Measurements from ENCODE around the gene MT1F.

Gene MT1F

DNA sequence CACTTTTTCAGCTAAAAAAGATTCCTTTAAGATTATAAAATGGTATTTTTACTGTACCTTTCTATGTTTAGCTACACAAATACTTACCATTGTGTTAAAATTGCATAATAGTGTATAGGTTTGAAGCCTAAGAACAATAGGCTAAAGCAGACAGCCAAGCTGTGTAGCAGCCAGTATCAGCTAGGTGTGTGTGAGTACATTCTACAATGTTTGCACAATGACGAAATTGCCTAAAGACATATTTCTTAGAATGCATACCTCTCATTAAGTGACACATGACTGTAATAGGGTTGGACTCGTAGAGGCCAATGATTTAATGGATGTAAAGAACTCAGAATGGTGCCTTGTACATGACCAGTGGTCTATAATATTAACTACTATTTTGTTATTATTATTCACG, 7.9 kb upstream of the MT1F start:
- Histone ChIP-seq H3K4me1 (ENCODE audit: control insufficient read depth in 1 of 2, insufficient read depth in 1 of 2, low read depth in 1 of 2, low read length in 1 of 2) (no peaks in the 10 kb centered on the region), H3K9me3 (no peaks in the 10 kb centered on the region), H3K36me3 (no peaks in the 10 kb centered on the region), H3K27me3 (peaks cover 97% of the 10 kb centered on the region), H3K27ac (no peak overlapping the region), H3K4me3 (ENCODE audit: low read depth in 1 of 2, low read length in 1 of 2) (no peak overlapping the region)
- TF ChIP-seq, protein P1, sequence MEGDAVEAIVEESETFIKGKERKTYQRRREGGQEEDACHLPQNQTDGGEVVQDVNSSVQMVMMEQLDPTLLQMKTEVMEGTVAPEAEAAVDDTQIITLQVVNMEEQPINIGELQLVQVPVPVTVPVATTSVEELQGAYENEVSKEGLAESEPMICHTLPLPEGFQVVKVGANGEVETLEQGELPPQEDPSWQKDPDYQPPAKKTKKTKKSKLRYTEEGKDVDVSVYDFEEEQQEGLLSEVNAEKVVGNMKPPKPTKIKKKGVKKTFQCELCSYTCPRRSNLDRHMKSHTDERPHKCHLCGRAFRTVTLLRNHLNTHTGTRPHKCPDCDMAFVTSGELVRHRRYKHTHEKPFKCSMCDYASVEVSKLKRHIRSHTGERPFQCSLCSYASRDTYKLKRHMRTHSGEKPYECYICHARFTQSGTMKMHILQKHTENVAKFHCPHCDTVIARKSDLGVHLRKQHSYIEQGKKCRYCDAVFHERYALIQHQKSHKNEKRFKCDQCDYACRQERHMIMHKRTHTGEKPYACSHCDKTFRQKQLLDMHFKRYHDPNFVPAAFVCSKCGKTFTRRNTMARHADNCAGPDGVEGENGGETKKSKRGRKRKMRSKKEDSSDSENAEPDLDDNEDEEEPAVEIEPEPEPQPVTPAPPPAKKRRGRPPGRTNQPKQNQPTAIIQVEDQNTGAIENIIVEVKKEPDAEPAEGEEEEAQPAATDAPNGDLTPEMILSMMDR (IDR thresholded peaks at IDR 0.05) = no peak

DNA sequence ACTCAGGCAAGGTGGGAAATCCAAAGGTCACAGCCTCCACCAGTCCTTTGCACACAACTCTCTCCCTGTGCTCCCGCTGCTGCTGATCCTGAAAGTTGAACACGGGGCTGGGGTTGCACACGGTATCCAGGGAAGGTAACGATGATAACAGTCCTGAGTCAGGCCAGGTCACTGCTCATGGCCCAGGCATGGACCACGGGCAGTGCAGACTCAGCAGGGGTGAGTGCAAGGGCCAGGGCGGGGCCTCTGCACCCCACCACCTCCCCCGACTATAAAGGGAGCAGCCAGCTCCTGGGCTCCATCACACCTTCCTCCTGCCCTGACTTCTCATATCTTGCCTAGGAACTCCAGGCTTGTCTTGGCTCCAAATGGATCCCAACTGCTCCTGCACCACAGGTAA, 6.2 kb upstream of the MT1F start, which contains the start of gene MT1B:
MT1B (plus strand) TSS at position 301 of the 400 bp plus-strand sequence; CDS start at position 369, 68 bp downstream.
- TF ChIP-seq, protein P1 (IDR thresholded peaks at IDR 0.05) = no peak
- Histone ChIP-seq H3K27ac (no peak within 1 kb of the TSS), H3K27me3 (peaks cover 97% of the 10 kb centered on the region), H3K9me3 (no peaks in the 10 kb centered on the region), H3K36me3 (no peaks in the 10 kb centered on the region), H3K4me1 (ENCODE audit: control insufficient read depth in 1 of 2, insufficient read depth in 1 of 2, low read depth in 1 of 2, low read length in 1 of 2) (no peaks in the 10 kb centered on the region), H3K4me3 (ENCODE audit: low read depth in 1 of 2, low read length in 1 of 2) (no peak within 1 kb of the TSS)

DNA sequence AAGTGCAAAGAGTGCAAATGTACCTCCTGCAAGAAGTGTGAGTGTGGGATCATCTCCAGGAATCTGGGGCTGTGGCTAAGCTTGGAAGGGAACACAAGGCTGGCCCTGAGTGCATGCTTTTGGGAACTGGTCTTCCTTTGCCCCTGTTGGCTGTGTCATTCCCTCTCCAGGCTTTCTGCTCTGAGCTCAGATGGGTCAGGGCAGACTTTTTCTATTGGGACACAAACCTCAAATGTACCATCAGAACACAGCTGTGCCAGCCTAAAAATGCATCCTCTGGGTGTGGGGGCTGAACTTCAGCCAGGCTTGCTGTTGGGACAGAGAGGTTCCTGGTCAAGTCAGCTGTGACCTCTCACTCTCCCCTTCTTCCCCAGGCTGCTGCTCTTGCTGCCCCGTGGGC, 5.2 kb upstream of the MT1F start:
- Histone ChIP-seq H3K4me3 (ENCODE audit: low read depth in 1 of 2, low read length in 1 of 2) (no peak overlapping the region), H3K9me3 (no peaks in the 10 kb centered on the region), H3K27ac (no peak overlapping the region), H3K27me3 (peaks cover 92% of the 10 kb centered on the region), H3K4me1 (ENCODE audit: control insufficient read depth in 1 of 2, insufficient read depth in 1 of 2, low read depth in 1 of 2, low read length in 1 of 2) (peaks cover under 1 to 4% of the 10 kb centered on the region in 2 experiments), H3K36me3 (no peaks in the 10 kb centered on the region)
- TF ChIP-seq, protein P1 (IDR thresholded peaks at IDR 0.05) = no peak

DNA sequence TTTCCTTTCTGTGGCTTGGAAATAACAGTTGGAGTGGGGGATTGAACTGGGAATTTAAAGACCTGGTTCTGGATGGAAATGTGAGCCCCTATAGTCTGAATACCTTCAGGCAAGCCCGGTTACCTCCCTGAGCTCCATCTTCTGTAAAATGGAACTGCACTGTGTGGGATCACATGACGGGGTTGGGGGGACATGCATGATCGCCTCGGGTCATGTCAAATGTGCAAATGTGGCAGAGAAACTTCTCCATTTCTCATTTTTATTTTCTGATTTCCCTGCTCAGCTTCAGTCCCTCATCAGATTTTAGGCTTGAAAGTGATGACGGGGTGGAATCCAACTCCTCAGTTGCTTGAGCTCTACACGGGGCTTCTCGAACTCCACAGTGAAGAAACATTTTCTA, 4.5 kb upstream of the MT1F start:
- H3K4me1 ChIP-seq (ENCODE audit: control insufficient read depth in 1 of 2, insufficient read depth in 1 of 2, low read depth in 1 of 2, low read length in 1 of 2) = peaks cover 7 to 9% of the 10 kb centered on the region in 2 experiments
- TF ChIP-seq, protein P1 (IDR thresholded peaks at IDR 0.05) = no peak
- no peak overlapping the region for H3K4me3 ChIP-seq (ENCODE audit: low read depth in 1 of 2, low read length in 1 of 2)
- H3K9me3 ChIP-seq = no peaks in the 10 kb centered on the region
- H3K36me3 ChIP-seq = no peaks in the 10 kb centered on the region
- peaks cover 88% of the 10 kb centered on the region for H3K27me3 ChIP-seq
- no peak overlapping the region for H3K27ac ChIP-seq

DNA sequence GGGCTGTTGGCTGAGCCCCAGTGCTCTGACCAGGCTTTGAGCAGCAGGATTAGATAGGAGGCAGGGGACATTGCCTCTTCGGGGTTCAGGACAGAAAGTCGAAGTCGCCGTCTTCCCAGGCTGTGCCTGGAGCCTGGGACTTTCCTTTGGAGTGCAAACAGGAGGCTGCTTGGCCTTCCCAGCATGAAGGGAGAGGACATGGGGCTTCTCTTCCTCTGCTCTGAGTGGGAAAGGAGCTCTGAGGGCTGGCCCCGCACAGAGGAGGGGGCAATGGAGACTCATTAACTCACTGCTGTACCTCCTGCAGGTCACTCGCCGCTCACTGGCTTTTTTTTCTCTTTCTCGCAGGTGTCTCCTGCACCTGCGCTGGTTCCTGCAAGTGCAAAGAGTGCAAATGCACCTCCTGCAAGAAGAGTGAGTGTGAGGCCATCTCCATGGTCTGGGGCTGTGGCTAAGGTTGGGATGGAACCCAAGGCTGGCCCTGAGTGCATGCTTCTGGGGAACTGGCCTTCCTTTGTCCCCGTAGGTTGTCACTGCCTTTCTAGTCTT, 642 bp downstream of the MT1F start:
- H3K4me3 ChIP-seq (ENCODE audit: low read depth in 1 of 2, low read length in 1 of 2) = peak overlapping the region; percentile 56 to 72
- H3K27me3 ChIP-seq = peaks cover 81% of the 10 kb centered on the region
- TF ChIP-seq, protein P1 (IDR thresholded peaks at IDR 0.05) = no peak
- H3K4me1 ChIP-seq (ENCODE audit: control insufficient read depth in 1 of 2, insufficient read depth in 1 of 2, low read depth in 1 of 2, low read length in 1 of 2) = peaks cover 9 to 14% of the 10 kb centered on the region in 2 experiments
- no peaks in the 10 kb centered on the region for H3K9me3 ChIP-seq
- no peaks in the 10 kb centered on the region for H3K36me3 ChIP-seq
- H3K27ac ChIP-seq = no peak overlapping the region

All from neutrophil (primary cell).